ENCODE data around the gene OPN4.

The OPN4 gene

GRCh38 chr10:86700851-86701617 lies 46.7 kb downstream of the OPN4 start:
- no peak for DNase-seq

- DNase-seq: no peak
Observed at GRCh38 chr10:86703176-86703575, 48.8 kb downstream of the OPN4 start.

GRCh38 chr10:86705139-86705538 lies 50.8 kb downstream of the OPN4 start:
- DNase-seq: no peak

- DNase-seq: no peak
Observed at GRCh38 chr10:86705905-86706304, 51.6 kb downstream of the OPN4 start.

GRCh38 chr10:86706401-86706841 lies 52.1 kb downstream of the OPN4 start:
- no peak for DNase-seq

GRCh38 chr10:86706977-86707376 lies 52.6 kb downstream of the OPN4 start:
- DNase-seq: no peak

- DNase-seq: no peak
Observed at GRCh38 chr10:86707505-86707904, 53.2 kb downstream of the OPN4 start.

- no peak for DNase-seq
Observed at GRCh38 chr10:86708068-86708782, 53.9 kb downstream of the OPN4 start.

GRCh38 chr10:86708783-86709380 lies 54.5 kb downstream of the OPN4 start:
- no peak for DNase-seq

GRCh38 chr10:86709396-86710185 lies 55.2 kb downstream of the OPN4 start:
- no peak for DNase-seq

GRCh38 chr10:86710987-86711512 lies 56.7 kb downstream of the OPN4 start:
- peak; percentile 90 to 92 for DNase-seq

- DNase-seq: peak; percentile 71 to 77
Observed at GRCh38 chr10:86711513-86712316, 57.4 kb downstream of the OPN4 start.

GRCh38 chr10:86712317-86712707 lies 58.0 kb downstream of the OPN4 start:
- DNase-seq: no peak

- DNase-seq: no peak
Observed at GRCh38 chr10:86715156-86715795, 60.9 kb downstream of the OPN4 start.

GRCh38 chr10:86715836-86716235 lies 61.5 kb downstream of the OPN4 start:
- no peak for DNase-seq
